22Rv1 (cell line): ENCODE results near the gene SLC25A38.
A peak's percentile ranks its signal among the peaks of the same experiment; 100 is the strongest.

Source experiments
- H3K27ac ChIP-seq: fragments of 450-650 bp; 2 replicates; pipeline ENCODE4 v1.5.1; 2017
- CTCF ChIP-seq: fragments of 450-650 bp; IDR thresholded peaks from 2 replicates; pipeline ENCODE4 v1.5.1; 2017; ENCODE audit warnings: mild to moderate bottlenecking
- ZFX ChIP-seq: fragments of 450-650 bp; IDR thresholded peaks from 2 replicates; pipeline ENCODE4 v1.6.1; 2017; ENCODE audit warnings: antibody characterized with exemption, borderline replicate concordance

SLC25A38 gene

GRCh38 chr3:39383045-39383880 lies at the start of gene SLC25A38:
TSS of gene SLC25A38 (plus strand) at chr3:39383370. CDS start at chr3:39383725, 355 bp downstream.
- peak within 1 kb of the TSS; percentile 93 for H3K27ac ChIP-seq
- TF ChIP-seq CTCF (peak; percentile 51), ZFX (peak; percentile 51; the same call in 1 of the 2 replicates)

GRCh38 chr3:39333607-39334006 lies 49.6 kb upstream of the SLC25A38 start:
- TF ChIP-seq ZFX (no peak), CTCF (no peak)
- no peak overlapping the region for H3K27ac ChIP-seq

- no peak overlapping the region for H3K27ac ChIP-seq
- TF ChIP-seq CTCF (no peak), ZFX (no peak)
These were observed 49.0 kb upstream of the SLC25A38 start for GRCh38 chr3:39334205-39334604.

- no peak for TF ChIP-seq ZFX
- no peak for TF ChIP-seq CTCF
These were observed 45.0 kb upstream of the SLC25A38 start for GRCh38 chr3:39338201-39338600.

GRCh38 chr3:39339086-39339485 lies 44.1 kb upstream of the SLC25A38 start:
- H3K27ac ChIP-seq, result no peak overlapping the region
- TF ChIP-seq ZFX (no peak), CTCF (no peak)

More at GRCh38 chr3:39338201-39338600, 45.0 kb upstream of the SLC25A38 start:
- H3K27ac ChIP-seq, result no peak overlapping the region

- TF ChIP-seq ZFX, result no peak
- TF ChIP-seq CTCF, result no peak
- H3K27ac ChIP-seq, result no peak overlapping the region
These were observed 40.0 kb upstream of the SLC25A38 start for GRCh38 chr3:39343076-39343717.

GRCh38 chr3:39343760-39344159 lies 39.4 kb upstream of the SLC25A38 start:
- TF ChIP-seq CTCF, result no peak
- TF ChIP-seq ZFX, result no peak
- no peak overlapping the region for H3K27ac ChIP-seq
